GM23338 (cell line): ENCODE results near the gene RTN4RL1. TPM values are rescaled to one million over a fixed set of nuclear protein-coding genes. Genes with fewer than 3 reads are reported as not detected.

Experiments
- ATAC-seq: fragments of 200-7000 bp; cut with Tn5 transposase; 3 replicates; pipeline ENCODE4 v1.9.1; 2020
- DNase-seq: peaks from one replicate; pipeline ENCODE4 v3.0.0-alpha.2; 2015; ENCODE audit warnings: low spot score
- H2AFZ ChIP-seq: fragments of 200-600 bp; sonication (generic); 2 replicates; pipeline ENCODE4 v1.8.0; 2016; ENCODE audit warnings: antibody characterized with exemption, mild to moderate bottlenecking, moderate library complexity
- H3F3A ChIP-seq: fragments of 200-600 bp; sonication (generic); replicated peaks from 2 replicates; pipeline ENCODE4 v1.8.0; 2017; ENCODE audit warnings: antibody characterized with exemption, mixed run types, low read depth
- H3K27ac ChIP-seq: fragments of 200-600 bp; sonication (generic); 2 replicates; pipeline ENCODE4 v1.6.1; 2016; ENCODE audit warnings: low read depth
- H3K27me3 ChIP-seq: fragments of 200-600 bp; sonication (generic); 2 replicates; pipeline ENCODE4 v1.8.0; 2016; ENCODE audit warnings: mild to moderate bottlenecking, mixed run types, moderate library complexity; ENCODE audit not compliant: insufficient read depth
- H3K36me3 ChIP-seq: fragments of 200-600 bp; sonication (generic); 2 replicates; pipeline ENCODE4 v1.8.0; 2016; ENCODE audit warnings: mild to moderate bottlenecking; ENCODE audit not compliant: insufficient read depth
- H3K4me1 ChIP-seq: fragments of 200-600 bp; sonication (generic); 2 replicates; pipeline ENCODE4 v1.8.0; 2016; ENCODE audit warnings: mild to moderate bottlenecking, moderate library complexity; ENCODE audit not compliant: insufficient read depth
- H3K4me2 ChIP-seq: fragments of 200-600 bp; sonication (generic); 2 replicates; pipeline ENCODE4 v1.7.1; 2017; ENCODE audit warnings: mixed run types
- H3K4me3 ChIP-seq: fragments of 200-600 bp; sonication (generic); 2 replicates; pipeline ENCODE4 v1.6.1; 2016; ENCODE audit warnings: mixed run types
- H3K79me2 ChIP-seq: fragments of 200-600 bp; sonication (generic); replicated peaks from 2 replicates; pipeline ENCODE4 v1.8.0; 2017; ENCODE audit warnings: mild to moderate bottlenecking; ENCODE audit not compliant: insufficient read depth
- H3K9me2 ChIP-seq: fragments of 200-600 bp; sonication (generic); 2 replicates; pipeline ENCODE4 v1.8.0; 2017; ENCODE audit not compliant: insufficient read depth
- H4K20me1 ChIP-seq: fragments of 200-600 bp; sonication (generic); replicated peaks from 2 replicates; pipeline ENCODE4 v1.8.0; 2017; ENCODE audit warnings: mild to moderate bottlenecking; ENCODE audit not compliant: insufficient read depth
- H3K27ac Mint-ChIP-seq: 2 replicates; pipeline ENCODE4 v1.8.0; 2020; ENCODE audit warnings: inconsistent platforms, mild to moderate bottlenecking, moderate library complexity, mixed read lengths
- H3K27me3 Mint-ChIP-seq: 3 replicates; pipeline ENCODE4 v1.8.0; 2022; ENCODE audit warnings: low read depth, mild to moderate bottlenecking, moderate library complexity, mixed read lengths, inconsistent platforms; ENCODE audit not compliant: insufficient read depth, poor library complexity
- H3K36me3 Mint-ChIP-seq: 3 replicates; pipeline ENCODE4 v1.8.0; 2021; ENCODE audit warnings: low read depth, mild to moderate bottlenecking, inconsistent platforms, moderate library complexity, mixed read lengths
- H3K4me1 Mint-ChIP-seq: 3 replicates; pipeline ENCODE4 v1.8.0; 2020; ENCODE audit warnings: mild to moderate bottlenecking, inconsistent platforms, mixed read lengths
- H3K4me3 Mint-ChIP-seq: 3 replicates; pipeline ENCODE4 v1.8.0; 2021; ENCODE audit warnings: moderate library complexity, mild to moderate bottlenecking, inconsistent platforms, mixed read lengths
- H3K9me3 Mint-ChIP-seq: 3 replicates; pipeline ENCODE4 v1.8.0; 2020; ENCODE audit warnings: moderate library complexity, mild to moderate bottlenecking, inconsistent platforms, mixed read lengths
- CREB1 ChIP-seq: fragments of 250-450 bp; sonication (Bioruptor Pico); IDR thresholded peaks from 2 replicates; pipeline ENCODE4 v1.5.0; 2020; ENCODE audit warnings: low read depth, mild to moderate bottlenecking, moderate library complexity
- CTCF ChIP-seq, 2 experiments: fragments of 200-600 bp in 1 of 2; sonication (generic) in 1 of 2; conservative IDR thresholded peaks; 2 replicates each; pipeline versions ENCODE4 v1.5.1 to v1.6.1; 2016 to 2017; ENCODE audit warnings: antibody characterized with exemption in 2 of 2, low read depth in 2 of 2, mild to moderate bottlenecking in 2 of 2, moderate library complexity in 1 of 2
- EZH2phosphoT487 ChIP-seq: fragments of 200-600 bp; sonication (generic); IDR thresholded peaks from one replicate; pipeline ENCODE4 v1.8.1; 2018; ENCODE audit warnings: antibody characterized with exemption; ENCODE audit not compliant: unreplicated experiment
- JUNB ChIP-seq: IDR thresholded peaks from one replicate; pipeline ENCODE4 v1.6.1; 2016; ENCODE audit warnings: antibody characterized with exemption; ENCODE audit not compliant: unreplicated experiment
- NANOG ChIP-seq: IDR thresholded peaks from 2 replicates; pipeline ENCODE4 v1.6.1; 2016; ENCODE audit warnings: antibody characterized with exemption, borderline replicate concordance
- POLR2AphosphoS5 ChIP-seq: IDR thresholded peaks from 2 replicates; pipeline ENCODE4 v1.6.1; 2016; ENCODE audit warnings: antibody characterized with exemption, low read depth
- polyA plus RNA-seq: library from polyadenylated mRNA; unstranded; fragments of >200 nt; fragmentation: Nextera tagmentation; extraction: Ambion mirVana; gene quantifications from 2 replicates; pipeline ENCODE4 v1.2.1, GENCODE V29; 2016
- total RNA-seq: library from RNA; depleted of rRNA; stranded (reverse); fragments of >200 nt; shearing (Covaris generic); gene quantifications from 2 replicates; pipeline ENCODE4 v1.2.3, GENCODE V29; 2014
- TF ChIP-seq, protein P1 (sequence below): fragments of 250-450 bp; sonication (Bioruptor Pico); IDR thresholded peaks from 2 replicates; pipeline ENCODE4 v1.5.0; 2020; ENCODE audit warnings: mild to moderate bottlenecking, moderate library complexity
- TF ChIP-seq, protein P2 (sequence below): IDR thresholded peaks from one replicate; pipeline ENCODE4 v1.6.1; 2018; ENCODE audit warnings: antibody characterized with exemption; ENCODE audit not compliant: unreplicated experiment

RTN4RL1 gene
- total and polyA plus RNA-seq, 2 experiments from 2014 or later = 0.17 TPM; not detected in 1

DNA sequence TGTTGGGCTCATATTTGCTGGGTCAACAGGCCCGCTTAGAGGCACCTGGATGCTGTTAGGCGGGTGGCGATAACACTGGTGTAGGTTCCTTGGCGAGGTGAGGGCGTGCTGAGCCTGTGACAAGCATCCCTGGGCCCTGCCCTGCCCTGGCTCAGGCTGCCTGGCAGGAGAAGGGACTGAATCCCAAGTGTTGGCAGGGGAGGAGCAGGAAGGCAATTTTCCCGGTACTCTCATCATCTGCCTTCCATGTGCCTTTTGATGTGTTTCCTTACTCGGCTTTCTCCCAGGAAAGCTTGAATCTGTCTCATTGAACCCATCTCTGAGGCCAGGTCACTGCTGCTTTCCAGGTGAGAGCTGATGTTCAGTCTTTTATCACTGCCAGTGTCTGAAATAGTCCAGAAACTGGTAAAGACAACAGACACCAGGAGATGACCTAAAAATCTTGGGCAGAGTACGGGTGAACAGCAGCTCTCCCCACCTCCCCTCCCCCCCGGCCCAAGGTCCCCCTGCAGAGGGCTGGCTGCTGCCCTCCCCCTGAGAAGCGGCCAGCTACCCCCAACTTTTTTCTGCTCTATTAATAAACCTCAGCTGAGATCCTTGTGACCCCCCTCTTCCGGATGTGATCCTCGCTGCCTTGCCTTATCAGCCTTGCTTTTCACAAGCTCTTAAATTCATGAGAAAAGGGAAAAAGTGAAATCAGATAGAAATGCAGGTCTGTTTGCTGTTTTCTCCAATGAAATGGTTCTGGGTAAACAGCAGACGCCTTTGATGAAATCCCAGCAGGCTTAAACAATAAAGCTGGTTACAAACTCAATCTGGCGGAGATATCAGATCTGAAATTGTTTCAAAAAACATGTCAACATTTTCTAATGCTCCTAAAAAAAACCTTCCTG, 29.0 kb downstream of the RTN4RL1 start:
- Mint-ChIP-seq H3K27me3 (peaks cover 32% of the 10 kb centered on the region), H3K27ac (no peak overlapping the region), H3K4me1 (peaks cover 31% of the 10 kb centered on the region), H3K4me3 (no peak overlapping the region), H3K36me3 (no peaks in the 10 kb centered on the region), H3K9me3 (no peaks in the 10 kb centered on the region)
- Histone ChIP-seq H2AFZ (peak overlapping the region; percentile 59; the same call in 1 of the 2 replicates), H3K27ac (no peak overlapping the region), H3K4me3 (no peak overlapping the region), H3F3A (no peaks in the 10 kb centered on the region), H3K79me2 (no peaks in the 10 kb centered on the region), H3K27me3 (peaks cover 33% of the 10 kb centered on the region), H3K4me1 (peaks cover 14% of the 10 kb centered on the region; the same call in 1 of the 2 replicates), H3K9me2 (no peaks in the 10 kb centered on the region), H3K4me2 (no peak overlapping the region), H4K20me1 (no peaks in the 10 kb centered on the region), H3K36me3 (no peaks in the 10 kb centered on the region)
- DNase-seq (no peak), ATAC-seq (no peak)
- TF ChIP-seq JUNB (no peak), NANOG (no peak)

DNA sequence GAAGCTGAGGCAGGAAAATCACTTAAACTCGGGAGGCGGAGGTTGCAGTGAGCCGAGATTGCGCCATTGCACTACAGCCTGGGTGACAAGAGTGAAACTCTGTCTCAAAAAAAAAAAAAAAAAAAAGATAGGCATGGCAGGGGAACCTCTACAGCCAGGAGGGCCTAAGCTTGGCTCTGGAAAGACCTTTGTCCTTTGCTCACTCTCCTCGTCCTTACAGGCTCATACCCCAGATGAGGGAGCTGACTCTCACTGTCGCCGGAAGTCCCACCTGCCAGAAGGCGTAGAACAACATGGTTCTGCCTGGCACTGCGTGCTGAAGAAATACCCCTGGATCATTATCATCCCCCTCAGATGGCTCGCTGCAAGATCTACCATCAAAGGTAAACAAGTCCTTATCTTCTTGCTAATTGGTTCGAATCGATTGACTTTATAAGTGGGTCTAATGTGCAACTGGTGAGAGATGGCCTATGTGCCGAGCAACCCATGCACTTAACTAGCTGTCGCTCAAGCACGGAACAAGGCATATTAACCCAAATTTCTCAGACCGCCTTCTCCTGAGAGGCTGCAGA, 29.7 kb downstream of the RTN4RL1 start:
- Mint-ChIP-seq H3K27me3 (peaks cover 28% of the 10 kb centered on the region), H3K27ac (no peak overlapping the region), H3K9me3 (no peaks in the 10 kb centered on the region), H3K36me3 (no peaks in the 10 kb centered on the region), H3K4me3 (no peak overlapping the region), H3K4me1 (peaks cover 31% of the 10 kb centered on the region)
- H3K9me2 ChIP-seq = no peaks in the 10 kb centered on the region
- peak overlapping the region; percentile 59; the same call in 1 of the 2 replicates for H2AFZ ChIP-seq
- H3K79me2 ChIP-seq = no peaks in the 10 kb centered on the region
- H3K36me3 ChIP-seq = no peaks in the 10 kb centered on the region
- no peak for DNase-seq
- no peaks in the 10 kb centered on the region for H4K20me1 ChIP-seq
- H3K4me3 ChIP-seq = no peak overlapping the region
- no peak for ATAC-seq
- H3K4me2 ChIP-seq = no peak overlapping the region
- peaks cover 14% of the 10 kb centered on the region; the same call in 1 of the 2 replicates for H3K4me1 ChIP-seq
- H3K27me3 ChIP-seq = peaks cover 33% of the 10 kb centered on the region
- no peaks in the 10 kb centered on the region for H3F3A ChIP-seq
- no peak overlapping the region for H3K27ac ChIP-seq
- TF ChIP-seq, protein P1, sequence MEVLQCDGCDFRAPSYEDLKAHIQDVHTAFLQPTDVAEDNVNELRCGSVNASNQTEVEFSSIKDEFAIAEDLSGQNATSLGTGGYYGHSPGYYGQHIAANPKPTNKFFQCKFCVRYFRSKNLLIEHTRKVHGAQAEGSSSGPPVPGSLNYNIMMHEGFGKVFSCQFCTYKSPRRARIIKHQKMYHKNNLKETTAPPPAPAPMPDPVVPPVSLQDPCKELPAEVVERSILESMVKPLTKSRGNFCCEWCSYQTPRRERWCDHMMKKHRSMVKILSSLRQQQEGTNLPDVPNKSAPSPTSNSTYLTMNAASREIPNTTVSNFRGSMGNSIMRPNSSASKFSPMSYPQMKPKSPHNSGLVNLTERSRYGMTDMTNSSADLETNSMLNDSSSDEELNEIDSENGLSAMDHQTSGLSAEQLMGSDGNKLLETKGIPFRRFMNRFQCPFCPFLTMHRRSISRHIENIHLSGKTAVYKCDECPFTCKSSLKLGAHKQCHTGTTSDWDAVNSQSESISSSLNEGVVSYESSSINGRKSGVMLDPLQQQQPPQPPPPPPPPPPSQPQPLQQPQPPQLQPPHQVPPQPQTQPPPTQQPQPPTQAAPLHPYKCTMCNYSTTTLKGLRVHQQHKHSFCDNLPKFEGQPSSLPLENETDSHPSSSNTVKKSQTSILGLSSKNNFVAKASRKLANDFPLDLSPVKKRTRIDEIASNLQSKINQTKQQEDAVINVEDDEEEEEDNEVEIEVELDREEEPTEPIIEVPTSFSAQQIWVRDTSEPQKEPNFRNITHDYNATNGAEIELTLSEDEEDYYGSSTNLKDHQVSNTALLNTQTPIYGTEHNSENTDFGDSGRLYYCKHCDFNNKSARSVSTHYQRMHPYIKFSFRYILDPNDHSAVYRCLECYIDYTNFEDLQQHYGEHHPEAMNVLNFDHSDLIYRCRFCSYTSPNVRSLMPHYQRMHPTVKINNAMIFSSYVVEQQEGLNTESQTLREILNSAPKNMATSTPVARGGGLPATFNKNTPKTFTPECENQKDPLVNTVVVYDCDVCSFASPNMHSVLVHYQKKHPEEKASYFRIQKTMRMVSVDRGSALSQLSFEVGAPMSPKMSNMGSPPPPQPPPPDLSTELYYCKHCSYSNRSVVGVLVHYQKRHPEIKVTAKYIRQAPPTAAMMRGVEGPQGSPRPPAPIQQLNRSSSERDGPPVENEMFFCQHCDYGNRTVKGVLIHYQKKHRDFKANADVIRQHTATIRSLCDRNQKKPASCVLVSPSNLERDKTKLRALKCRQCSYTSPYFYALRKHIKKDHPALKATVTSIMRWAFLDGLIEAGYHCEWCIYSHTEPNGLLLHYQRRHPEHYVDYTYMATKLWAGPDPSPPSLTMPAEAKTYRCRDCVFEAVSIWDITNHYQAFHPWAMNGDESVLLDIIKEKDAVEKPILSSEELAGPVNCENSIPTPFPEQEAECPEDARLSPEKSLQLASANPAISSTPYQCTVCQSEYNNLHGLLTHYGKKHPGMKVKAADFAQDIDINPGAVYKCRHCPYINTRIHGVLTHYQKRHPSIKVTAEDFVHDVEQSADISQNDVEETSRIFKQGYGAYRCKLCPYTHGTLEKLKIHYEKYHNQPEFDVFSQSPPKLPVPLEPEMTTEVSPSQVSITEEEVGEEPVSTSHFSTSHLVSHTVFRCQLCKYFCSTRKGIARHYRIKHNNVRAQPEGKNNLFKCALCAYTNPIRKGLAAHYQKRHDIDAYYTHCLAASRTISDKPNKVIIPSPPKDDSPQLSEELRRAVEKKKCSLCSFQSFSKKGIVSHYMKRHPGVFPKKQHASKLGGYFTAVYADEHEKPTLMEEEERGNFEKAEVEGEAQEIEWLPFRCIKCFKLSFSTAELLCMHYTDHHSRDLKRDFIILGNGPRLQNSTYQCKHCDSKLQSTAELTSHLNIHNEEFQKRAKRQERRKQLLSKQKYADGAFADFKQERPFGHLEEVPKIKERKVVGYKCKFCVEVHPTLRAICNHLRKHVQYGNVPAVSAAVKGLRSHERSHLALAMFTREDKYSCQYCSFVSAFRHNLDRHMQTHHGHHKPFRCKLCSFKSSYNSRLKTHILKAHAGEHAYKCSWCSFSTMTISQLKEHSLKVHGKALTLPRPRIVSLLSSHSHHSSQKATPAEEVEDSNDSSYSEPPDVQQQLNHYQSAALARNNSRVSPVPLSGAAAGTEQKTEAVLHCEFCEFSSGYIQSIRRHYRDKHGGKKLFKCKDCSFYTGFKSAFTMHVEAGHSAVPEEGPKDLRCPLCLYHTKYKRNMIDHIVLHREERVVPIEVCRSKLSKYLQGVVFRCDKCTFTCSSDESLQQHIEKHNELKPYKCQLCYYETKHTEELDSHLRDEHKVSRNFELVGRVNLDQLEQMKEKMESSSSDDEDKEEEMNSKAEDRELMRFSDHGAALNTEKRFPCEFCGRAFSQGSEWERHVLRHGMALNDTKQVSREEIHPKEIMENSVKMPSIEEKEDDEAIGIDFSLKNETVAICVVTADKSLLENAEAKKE (CRISPR knock-in tag) = no peak
- TF ChIP-seq EZH2phosphoT487 (no peak), POLR2AphosphoS5 (no peak), CTCF (conservative IDR thresholded peaks at IDR 0.05; ENCODE audit: low read depth in 2 of 2) (no peak), CREB1 (CRISPR knock-in tag) (no peak), JUNB (no peak), NANOG (no peak)
- TF ChIP-seq, protein P2, sequence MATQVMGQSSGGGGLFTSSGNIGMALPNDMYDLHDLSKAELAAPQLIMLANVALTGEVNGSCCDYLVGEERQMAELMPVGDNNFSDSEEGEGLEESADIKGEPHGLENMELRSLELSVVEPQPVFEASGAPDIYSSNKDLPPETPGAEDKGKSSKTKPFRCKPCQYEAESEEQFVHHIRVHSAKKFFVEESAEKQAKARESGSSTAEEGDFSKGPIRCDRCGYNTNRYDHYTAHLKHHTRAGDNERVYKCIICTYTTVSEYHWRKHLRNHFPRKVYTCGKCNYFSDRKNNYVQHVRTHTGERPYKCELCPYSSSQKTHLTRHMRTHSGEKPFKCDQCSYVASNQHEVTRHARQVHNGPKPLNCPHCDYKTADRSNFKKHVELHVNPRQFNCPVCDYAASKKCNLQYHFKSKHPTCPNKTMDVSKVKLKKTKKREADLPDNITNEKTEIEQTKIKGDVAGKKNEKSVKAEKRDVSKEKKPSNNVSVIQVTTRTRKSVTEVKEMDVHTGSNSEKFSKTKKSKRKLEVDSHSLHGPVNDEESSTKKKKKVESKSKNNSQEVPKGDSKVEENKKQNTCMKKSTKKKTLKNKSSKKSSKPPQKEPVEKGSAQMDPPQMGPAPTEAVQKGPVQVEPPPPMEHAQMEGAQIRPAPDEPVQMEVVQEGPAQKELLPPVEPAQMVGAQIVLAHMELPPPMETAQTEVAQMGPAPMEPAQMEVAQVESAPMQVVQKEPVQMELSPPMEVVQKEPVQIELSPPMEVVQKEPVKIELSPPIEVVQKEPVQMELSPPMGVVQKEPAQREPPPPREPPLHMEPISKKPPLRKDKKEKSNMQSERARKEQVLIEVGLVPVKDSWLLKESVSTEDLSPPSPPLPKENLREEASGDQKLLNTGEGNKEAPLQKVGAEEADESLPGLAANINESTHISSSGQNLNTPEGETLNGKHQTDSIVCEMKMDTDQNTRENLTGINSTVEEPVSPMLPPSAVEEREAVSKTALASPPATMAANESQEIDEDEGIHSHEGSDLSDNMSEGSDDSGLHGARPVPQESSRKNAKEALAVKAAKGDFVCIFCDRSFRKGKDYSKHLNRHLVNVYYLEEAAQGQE = no peak
